HG02938 (cell line): Measurements from ENCODE around the gene XXYLT1.

Source experiments
- ATAC-seq: cut with Tn5 transposase; IDR thresholded peaks from one replicate; pipeline ENCODE4 v1.9.1; 2021; ENCODE audit warnings: mild to moderate bottlenecking, moderate library complexity; ENCODE audit not compliant: unreplicated experiment

The XXYLT1 gene

GRCh38 chr3:195172039-195172684 lies 98.8 kb downstream of the XXYLT1 start:
- ATAC-seq = no peak

- ATAC-seq = no peak
These were observed 99.7 kb downstream of the XXYLT1 start for GRCh38 chr3:195171093-195171873.

- no peak for ATAC-seq
These were observed 100.5 kb downstream of the XXYLT1 start for GRCh38 chr3:195170496-195170895.

GRCh38 chr3:195169011-195169649 lies 101.8 kb downstream of the XXYLT1 start:
- no peak for ATAC-seq

- ATAC-seq = no peak
These were observed 102.8 kb downstream of the XXYLT1 start for GRCh38 chr3:195168009-195168762.

GRCh38 chr3:195165790-195166189 lies 105.2 kb downstream of the XXYLT1 start:
- ATAC-seq = no peak

GRCh38 chr3:195165265-195165609 lies 105.7 kb downstream of the XXYLT1 start:
- ATAC-seq = no peak

GRCh38 chr3:195164573-195165264 lies 106.2 kb downstream of the XXYLT1 start:
- no peak for ATAC-seq

- no peak for ATAC-seq
These were observed 107.0 kb downstream of the XXYLT1 start for GRCh38 chr3:195163719-195164572.

GRCh38 chr3:195162816-195163215 lies 108.1 kb downstream of the XXYLT1 start:
- ATAC-seq = no peak

- ATAC-seq = no peak
These were observed 108.8 kb downstream of the XXYLT1 start for GRCh38 chr3:195162033-195162669.

GRCh38 chr3:195160908-195161434 lies 110.0 kb downstream of the XXYLT1 start:
- no peak for ATAC-seq

- no peak for ATAC-seq
These were observed 110.6 kb downstream of the XXYLT1 start for GRCh38 chr3:195160257-195160898.

GRCh38 chr3:195159814-195160165 lies 111.2 kb downstream of the XXYLT1 start:
- ATAC-seq = no peak

- ATAC-seq = no peak
These were observed 111.7 kb downstream of the XXYLT1 start for GRCh38 chr3:195159117-195159813.

GRCh38 chr3:195156286-195156890 lies 114.6 kb downstream of the XXYLT1 start:
- no peak for ATAC-seq

GRCh38 chr3:195155570-195156241 lies 115.3 kb downstream of the XXYLT1 start:
- ATAC-seq = no peak
